BJ (cell line): ENCODE measurements around the gene CD82. TPM values are rescaled to one million over a fixed set of nuclear protein-coding genes. Genes with fewer than 3 reads are reported as not detected.

Experiments
- CTCF ChIA-PET: fragments of 350-600 bp; formaldehyde crosslinking; extraction: SDS; loops from one replicate; lab custom pipeline; 2021; ENCODE audit warnings: antibody characterized with exemption, inconsistent platforms; lab: Yijun Ruan, JAX
- POLR2A ChIA-PET: fragments of 300-600 bp; sonication (Branson Sonifier 250); formaldehyde crosslinking; extraction: SDS; loops from one replicate; lab custom pipeline; 2021; ENCODE audit warnings: antibody characterized with exemption; lab: Charles Lee
- DNase-seq: peaks from one replicate; pipeline ENCODE4 v3.0.0-alpha.2; 2011; ENCODE audit warnings: low read depth
- H3K27me3 ChIP-seq: 2 replicates; pipeline ENCODE4 v1.6.0; 2011; ENCODE audit warnings: low read length; ENCODE audit not compliant: control insufficient read depth, insufficient read depth
- H3K36me3 ChIP-seq: 2 replicates; pipeline ENCODE4 v1.5.1; 2011; ENCODE audit warnings: low read length; ENCODE audit not compliant: control insufficient read depth, insufficient read depth
- H3K4me3 ChIP-seq: 2 replicates; pipeline ENCODE4 v1.5.1; 2011; ENCODE audit warnings: low read depth, mild to moderate bottlenecking, control low read depth, low read length
- CTCF ChIP-seq: IDR thresholded peaks from 2 replicates; pipeline ENCODE4 v1.5.1; 2011; ENCODE audit warnings: low read depth, mild to moderate bottlenecking, control low read depth, inconsistent platforms, low read length, moderate library complexity; ENCODE audit not compliant: insufficient read depth
- polyA plus RNA-seq: library from polyadenylated mRNA; depleted of rRNA; stranded (reverse); fragments of >200 nt; gene quantifications from 2 replicates; pipeline ENCODE4 v1.2.3, GENCODE V29; 2011

Gene CD82
- polyA plus RNA-seq, 1 experiment: 28.1 TPM

GRCh38 chr11:44627165-44627789 is 61.8 kb downstream of the CD82 start:
- no peak for DNase-seq
- CTCF ChIA-PET: interaction anchor here (1.0 to 9.8 kb wide), 8 partner anchors 10 to 300 kb away, joined by 3 to 188 read pairs (median 6); no protein-coding TSS in a partner anchor

GRCh38 chr11:44627911-44628729 is 62.7 kb downstream of the CD82 start:
- no peak for TF ChIP-seq CTCF
- H3K27me3 ChIP-seq: peaks cover 17% of the 10 kb centered on the region
- H3K4me3 ChIP-seq: no peak overlapping the region
- no peaks in the 10 kb centered on the region for H3K36me3 ChIP-seq
- POLR2A ChIA-PET: no interaction called here
- DNase-seq: no peak
- CTCF ChIA-PET: interaction anchor here (1.0 to 9.8 kb wide), 8 partner anchors 11 to 299 kb away, joined by 3 to 188 read pairs (median 6); no protein-coding TSS in a partner anchor

More at GRCh38 chr11:44627165-44627789, 61.8 kb downstream of the CD82 start:
- TF ChIP-seq CTCF: no peak
- H3K36me3 ChIP-seq: no peaks in the 10 kb centered on the region
- no peak overlapping the region for H3K4me3 ChIP-seq
- POLR2A ChIA-PET: no interaction called here
- peaks cover 17% of the 10 kb centered on the region for H3K27me3 ChIP-seq

- no peak for DNase-seq
- ChIA-PET POLR2A (no interaction called here), CTCF (interaction anchor here (0.8 to 6.5 kb wide), 8 partner anchors 12 to 308 kb away, joined by 3 to 26 read pairs (median 4); no protein-coding TSS in a partner anchor)
- Histone ChIP-seq H3K36me3 (no peaks in the 10 kb centered on the region), H3K4me3 (no peak overlapping the region), H3K27me3 (peaks cover 17% of the 10 kb centered on the region)
- TF ChIP-seq CTCF: no peak
Observed at GRCh38 chr11:44628730-44629700, 63.6 kb downstream of the CD82 start.

GRCh38 chr11:44629732-44630345 is 64.4 kb downstream of the CD82 start:
- CTCF ChIA-PET: interaction anchor here (0.8 to 6.5 kb wide), 6 partner anchors 13 to 307 kb away, joined by 3 to 26 read pairs (median 4); no protein-coding TSS in a partner anchor
- no peak for DNase-seq
- peaks cover 18% of the 10 kb centered on the region for H3K27me3 ChIP-seq
- H3K4me3 ChIP-seq: no peak overlapping the region
- TF ChIP-seq CTCF: no peak
- POLR2A ChIA-PET: no interaction called here
- H3K36me3 ChIP-seq: no peaks in the 10 kb centered on the region
